ENCODE measurements around the gene AGO1. TPM values are rescaled to one million over a fixed set of nuclear protein-coding genes. Genes with fewer than 3 reads are reported as not detected.

AGO1 gene
- total and polyA plus RNA-seq, 10 of the 15 experiments (the other 5 are each of a cell fraction or from before 2014, with no cell fraction given): 1.8 to 24.0 (median 8.1) TPM

DNA sequence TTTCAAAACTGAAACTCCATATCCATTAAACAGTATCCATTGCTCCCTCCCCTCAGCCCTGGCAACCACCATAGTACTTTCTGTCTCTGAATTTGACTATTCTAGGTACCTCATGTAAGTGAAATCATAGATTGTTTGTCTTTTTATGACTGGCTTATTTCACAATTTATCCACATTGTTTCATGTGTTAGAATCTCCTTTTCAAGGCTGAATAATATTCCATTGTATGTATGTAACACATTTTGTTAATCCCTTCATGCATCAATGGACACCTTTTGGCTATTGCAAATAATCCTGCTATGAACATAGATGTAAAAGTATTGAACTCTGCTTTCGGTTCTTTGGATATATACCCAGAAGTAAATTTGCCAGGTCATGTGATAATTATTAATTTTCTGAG, 85.4 kb downstream of the AGO1 start:
- no peak for FAIRE-seq
- in situ Hi-C loops (cut with MboI): no loop called here
- TF ChIP-seq ZSCAN29 (IDR thresholded peaks at IDR 0.05) (no peak), SMARCA5 (IDR thresholded peaks at IDR 0.05) (no peak), BCL11A (IDR thresholded peaks at IDR 0.05; ENCODE audit: low read depth, low read length) (no peak), ZNF217 (IDR thresholded peaks at IDR 0.05) (no peak), CEBPB (IDR thresholded peaks at IDR 0.05; ENCODE audit: borderline replicate concordance in 1 of 2, low read depth in 2 of 2, low read length in 2 of 2) (no peak), NR2C1 (IDR thresholded peaks at IDR 0.05) (no peak), KAT2A (conservative IDR thresholded peaks at IDR 0.05; ENCODE audit: control insufficient read depth, low read depth, low read length) (no peak), IRF4 (IDR thresholded peaks at IDR 0.05; ENCODE audit: low read depth, low read length) (no peak), MEF2A (IDR thresholded peaks at IDR 0.05; ENCODE audit: insufficient read depth, low read depth, low read length) (no peak), POU2F2 (IDR thresholded peaks at IDR 0.05; ENCODE audit: borderline replicate concordance, low read depth, low read length) (no peak), CHD2 (IDR thresholded peaks at IDR 0.05; ENCODE audit: borderline replicate concordance, low read depth, low read length) (no peak), TCF3 (IDR thresholded peaks at IDR 0.05; ENCODE audit: borderline replicate concordance, insufficient read depth, low read depth, low read length) (no peak), STAT1 (conservative IDR thresholded peaks at IDR 0.05) (no peak), HDAC2 (IDR thresholded peaks at IDR 0.05) (no peak), NFYB (IDR thresholded peaks at IDR 0.05; ENCODE audit: insufficient read depth, low read depth, low read length) (no peak)
- TF ChIP-seq, protein P1, sequence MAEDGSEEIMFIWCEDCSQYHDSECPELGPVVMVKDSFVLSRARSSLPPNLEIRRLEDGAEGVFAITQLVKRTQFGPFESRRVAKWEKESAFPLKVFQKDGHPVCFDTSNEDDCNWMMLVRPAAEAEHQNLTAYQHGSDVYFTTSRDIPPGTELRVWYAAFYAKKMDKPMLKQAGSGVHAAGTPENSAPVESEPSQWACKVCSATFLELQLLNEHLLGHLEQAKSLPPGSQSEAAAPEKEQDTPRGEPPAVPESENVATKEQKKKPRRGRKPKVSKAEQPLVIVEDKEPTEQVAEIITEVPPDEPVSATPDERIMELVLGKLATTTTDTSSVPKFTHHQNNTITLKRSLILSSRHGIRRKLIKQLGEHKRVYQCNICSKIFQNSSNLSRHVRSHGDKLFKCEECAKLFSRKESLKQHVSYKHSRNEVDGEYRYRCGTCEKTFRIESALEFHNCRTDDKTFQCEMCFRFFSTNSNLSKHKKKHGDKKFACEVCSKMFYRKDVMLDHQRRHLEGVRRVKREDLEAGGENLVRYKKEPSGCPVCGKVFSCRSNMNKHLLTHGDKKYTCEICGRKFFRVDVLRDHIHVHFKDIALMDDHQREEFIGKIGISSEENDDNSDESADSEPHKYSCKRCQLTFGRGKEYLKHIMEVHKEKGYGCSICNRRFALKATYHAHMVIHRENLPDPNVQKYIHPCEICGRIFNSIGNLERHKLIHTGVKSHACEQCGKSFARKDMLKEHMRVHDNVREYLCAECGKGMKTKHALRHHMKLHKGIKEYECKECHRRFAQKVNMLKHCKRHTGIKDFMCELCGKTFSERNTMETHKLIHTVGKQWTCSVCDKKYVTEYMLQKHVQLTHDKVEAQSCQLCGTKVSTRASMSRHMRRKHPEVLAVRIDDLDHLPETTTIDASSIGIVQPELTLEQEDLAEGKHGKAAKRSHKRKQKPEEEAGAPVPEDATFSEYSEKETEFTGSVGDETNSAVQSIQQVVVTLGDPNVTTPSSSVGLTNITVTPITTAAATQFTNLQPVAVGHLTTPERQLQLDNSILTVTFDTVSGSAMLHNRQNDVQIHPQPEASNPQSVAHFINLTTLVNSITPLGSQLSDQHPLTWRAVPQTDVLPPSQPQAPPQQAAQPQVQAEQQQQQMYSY (CRISPR knock-in tag; IDR thresholded peaks at IDR 0.05): no peak
- TF ChIP-seq, protein P2, sequence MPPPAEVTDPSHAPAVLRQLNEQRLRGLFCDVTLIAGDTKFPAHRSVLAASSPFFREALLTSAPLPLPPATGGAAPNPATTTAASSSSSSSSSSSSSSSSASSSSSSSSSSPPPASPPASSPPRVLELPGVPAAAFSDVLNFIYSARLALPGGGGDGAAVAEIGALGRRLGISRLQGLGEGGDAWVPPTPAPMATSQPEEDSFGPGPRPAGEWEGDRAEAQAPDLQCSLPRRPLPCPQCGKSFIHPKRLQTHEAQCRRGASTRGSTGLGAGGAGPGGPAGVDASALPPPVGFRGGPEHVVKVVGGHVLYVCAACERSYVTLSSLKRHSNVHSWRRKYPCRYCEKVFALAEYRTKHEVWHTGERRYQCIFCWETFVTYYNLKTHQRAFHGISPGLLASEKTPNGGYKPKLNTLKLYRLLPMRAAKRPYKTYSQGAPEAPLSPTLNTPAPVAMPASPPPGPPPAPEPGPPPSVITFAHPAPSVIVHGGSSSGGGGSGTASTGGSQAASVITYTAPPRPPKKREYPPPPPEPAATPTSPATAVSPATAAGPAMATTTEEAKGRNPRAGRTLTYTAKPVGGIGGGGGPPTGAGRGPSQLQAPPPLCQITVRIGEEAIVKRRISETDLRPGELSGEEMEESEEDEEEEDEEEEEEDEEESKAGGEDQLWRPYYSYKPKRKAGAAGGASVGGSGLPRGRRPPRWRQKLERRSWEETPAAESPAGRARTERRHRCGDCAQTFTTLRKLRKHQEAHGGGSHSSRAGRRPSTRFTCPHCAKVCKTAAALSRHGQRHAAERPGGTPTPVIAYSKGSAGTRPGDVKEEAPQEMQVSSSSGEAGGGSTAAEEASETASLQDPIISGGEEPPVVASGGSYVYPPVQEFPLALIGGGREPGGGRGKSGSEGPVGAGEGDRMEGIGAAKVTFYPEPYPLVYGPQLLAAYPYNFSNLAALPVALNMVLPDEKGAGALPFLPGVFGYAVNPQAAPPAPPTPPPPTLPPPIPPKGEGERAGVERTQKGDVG (CRISPR knock-in tag; IDR thresholded peaks at IDR 0.05): no peak
- TF ChIP-seq, protein P3, sequence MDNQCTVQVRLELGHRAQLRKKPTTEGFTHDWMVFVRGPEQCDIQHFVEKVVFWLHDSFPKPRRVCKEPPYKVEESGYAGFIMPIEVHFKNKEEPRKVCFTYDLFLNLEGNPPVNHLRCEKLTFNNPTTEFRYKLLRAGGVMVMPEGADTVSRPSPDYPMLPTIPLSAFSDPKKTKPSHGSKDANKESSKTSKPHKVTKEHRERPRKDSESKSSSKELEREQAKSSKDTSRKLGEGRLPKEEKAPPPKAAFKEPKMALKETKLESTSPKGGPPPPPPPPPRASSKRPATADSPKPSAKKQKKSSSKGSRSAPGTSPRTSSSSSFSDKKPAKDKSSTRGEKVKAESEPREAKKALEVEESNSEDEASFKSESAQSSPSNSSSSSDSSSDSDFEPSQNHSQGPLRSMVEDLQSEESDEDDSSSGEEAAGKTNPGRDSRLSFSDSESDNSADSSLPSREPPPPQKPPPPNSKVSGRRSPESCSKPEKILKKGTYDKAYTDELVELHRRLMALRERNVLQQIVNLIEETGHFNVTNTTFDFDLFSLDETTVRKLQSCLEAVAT (IDR thresholded peaks at IDR 0.05): no peak

More for the DNA sequence above, 85.4 kb downstream of the AGO1 start:
- H3K9me3 ChIP-seq (replicated peaks; ENCODE audit: control insufficient read depth, insufficient read depth, low read length): no peaks in the 10 kb centered on the region
- no peaks in the 10 kb centered on the region for H3K27me3 ChIP-seq (replicated peaks in 1 of 2; ENCODE audit: control insufficient read depth in 2 of 2, insufficient read depth in 2 of 2, low read length in 1 of 2)
- H3K79me2 ChIP-seq (ENCODE audit: control insufficient read depth, insufficient read depth, low read length): no peaks in the 10 kb centered on the region
- BruUV-seq (replicated peaks): no TSS peak
- 100% methylated on average over 1 of the region's 1 CpG for WGBS (ENCODE audit: insufficient coverage, insufficient replicate concordance, low lambda C conversion rate, missing lambda C conversion rate)
- ChIA-PET CTCF (no interaction called here), RAD21 (ENCODE audit: unreplicated experiment) (no interaction called here), SMC1A (ENCODE audit: uncharacterized antibody, unreplicated experiment) (no interaction called here), POLR2A (no interaction called here)
- H3K4me3 ChIP-seq: no peak overlapping the region
- no peak overlapping the region for H3K4me2 ChIP-seq (ENCODE audit: control insufficient read depth, insufficient read depth)
- ATAC-seq (no peak), DNase-seq (ENCODE audit: low read depth, low spot score) (no peak)
- no peak overlapping the region for H3K27ac ChIP-seq (ENCODE audit: control insufficient read depth, insufficient read depth)
- H3K9ac ChIP-seq (ENCODE audit: control insufficient read depth, insufficient read depth, low read length): no peak overlapping the region
- intact Hi-C loops (cut with micrococcal nuclease; ENCODE audit: unreplicated experiment): no loop called here
- no peaks in the 10 kb centered on the region for H4K20me1 ChIP-seq (ENCODE audit: control insufficient read depth, insufficient read depth)
- H2AFZ ChIP-seq (ENCODE audit: control insufficient read depth, low read depth, low read length): no peak overlapping the region
- H3K4me1 ChIP-seq (ENCODE audit: control insufficient read depth, insufficient read depth, low read length): no peaks in the 10 kb centered on the region
- peaks cover 0 to 8% of the 10 kb centered on the region in 2 experiments; a peak in 1 of 4 replicates for H3K36me3 ChIP-seq (ENCODE audit: control insufficient read depth in 2 of 2, insufficient read depth in 2 of 2, low read length in 1 of 2)
